GM19395 (cell line): ENCODE results near the gene RSPH9.
"Not testable (repeated sequence)": the region's sequence is repeated elsewhere in the genome, so short reads cannot be mapped to it uniquely, and the experiment has no call there.

Source experiments
- ATAC-seq: cut with Tn5 transposase; IDR thresholded peaks from one replicate; pipeline ENCODE4 v1.9.1; 2021; ENCODE audit warnings: mild to moderate bottlenecking, moderate library complexity; ENCODE audit not compliant: unreplicated experiment

The RSPH9 gene

GRCh38 chr6:43628393-43629103, 16.3 kb upstream of the RSPH9 start:
- ATAC-seq = peak; percentile 37

GRCh38 chr6:43629104-43629504, 15.7 kb upstream of the RSPH9 start, which contains the start of gene GTPBP2:
GTPBP2 (minus strand) TSS chr6:43629264; CDS start chr6:43629162, 102 bp downstream.
- ATAC-seq = peak; percentile 78

GRCh38 chr6:43629505-43630300, 15.1 kb upstream of the RSPH9 start:
- peak; percentile 73 for ATAC-seq

- ATAC-seq = no peak
Measured at GRCh38 chr6:43630980-43631619, 13.7 kb upstream of the RSPH9 start.

GRCh38 chr6:43633002-43633401, 11.8 kb upstream of the RSPH9 start:
- not testable (repeated sequence) for ATAC-seq

GRCh38 chr6:43634702-43635303, 10.0 kb upstream of the RSPH9 start:
- no peak for ATAC-seq

- ATAC-seq = peak; percentile 86
Measured at GRCh38 chr6:43635387-43636307, 9.2 kb upstream of the RSPH9 start, which contains the start of gene MAD2L1BP. MAD2L1BP (plus strand) TSS chr6:43635840; CDS start chr6:43635876, 36 bp downstream.

- ATAC-seq = no peak
Measured at GRCh38 chr6:43636308-43636659, 8.6 kb upstream of the RSPH9 start.

- no peak for ATAC-seq
Measured at GRCh38 chr6:43639984-43640800, 4.6 kb upstream of the RSPH9 start.

- ATAC-seq = no peak
Measured at GRCh38 chr6:43645613-43645964, 753 bp downstream of the RSPH9 start.

GRCh38 chr6:43647613-43648012, 2.8 kb downstream of the RSPH9 start:
- ATAC-seq = no peak

- no peak for ATAC-seq
Measured at GRCh38 chr6:43648248-43648647, 3.4 kb downstream of the RSPH9 start.

- not testable (repeated sequence) for ATAC-seq
Measured at GRCh38 chr6:43652822-43653221, 8.0 kb downstream of the RSPH9 start.

- ATAC-seq = no peak
Measured at GRCh38 chr6:43657221-43657802, 12.5 kb downstream of the RSPH9 start.

GRCh38 chr6:43658161-43658560, 13.3 kb downstream of the RSPH9 start:
- no peak for ATAC-seq

- ATAC-seq = not testable (repeated sequence)
Measured at GRCh38 chr6:43662948-43663347, 18.1 kb downstream of the RSPH9 start.

GRCh38 chr6:43665376-43665775, 20.5 kb downstream of the RSPH9 start:
- no peak for ATAC-seq

GRCh38 chr6:43666196-43666920, 21.5 kb downstream of the RSPH9 start:
- ATAC-seq = no peak
